K562 (cell line): ENCODE measurements around the gene JPT1.

Experiments used
- BHLHE40 ChIP-seq: IDR thresholded peaks from 2 replicates; pipeline ENCODE4 v1.6.1; 2011; ENCODE audit warnings: low read length, improper control_type of control experiment
- CHD2 ChIP-seq: IDR thresholded peaks from 2 replicates; pipeline ENCODE4 v1.6.1; 2011; ENCODE audit warnings: low read depth, low read length
- CREM ChIP-seq: IDR thresholded peaks from 2 replicates; pipeline ENCODE4 v1.6.1; 2014; ENCODE audit warnings: antibody characterized with exemption, low read depth
- CTCF ChIP-seq, 3 experiments: IDR thresholded peaks in 2 of 3; conservative IDR thresholded peaks in 1 of 3; 2 replicates each; pipeline ENCODE4 v1.5.1; 2011 to 2012; ENCODE audit warnings: low read length in 3 of 3, mild to moderate bottlenecking in 3 of 3, control low read depth in 2 of 3, improper control_type of control experiment in 1 of 3, inconsistent platforms in 1 of 3, low read depth in 1 of 3, mixed read lengths in 1 of 3, moderate library complexity in 1 of 3; ENCODE audit not compliant: insufficient read depth in 2 of 3
- DPF2 ChIP-seq: fragments of 450-650 bp; IDR thresholded peaks from 2 replicates; pipeline ENCODE4 v1.6.1; 2016
- EGR1 ChIP-seq: fragments of 450-650 bp; conservative IDR thresholded peaks from 2 replicates; pipeline ENCODE4 v1.6.1; 2017; ENCODE audit warnings: mild to moderate bottlenecking
- KLF1 ChIP-seq: fragments of 450-650 bp; IDR thresholded peaks from 2 replicates; pipeline ENCODE4 v1.6.1; 2016; ENCODE audit warnings: missing genetic modification characterization, missing compliant biosample characterization
- RBBP5 ChIP-seq: fragments of 200-600 bp; sonication (generic); IDR thresholded peaks from 2 replicates; pipeline ENCODE4 v1.6.1; 2012; ENCODE audit warnings: borderline replicate concordance, mild to moderate bottlenecking, low read length, control low read depth, inconsistent platforms; ENCODE audit not compliant: insufficient read depth, poor library complexity, severe bottlenecking
- SMARCA5 ChIP-seq: fragments of 450-650 bp; IDR thresholded peaks from 2 replicates; pipeline ENCODE4 v1.6.1; 2016
- TSHZ1 ChIP-seq: fragments of 250-450 bp; sonication (Bioruptor Pico); IDR thresholded peaks from 2 replicates; pipeline ENCODE4 v1.4.0; 2020; ENCODE audit warnings: mild to moderate bottlenecking, moderate library complexity
- ZFP91 ChIP-seq: sonication (generic); formaldehyde crosslinking; IDR thresholded peaks from 2 replicates; pipeline ENCODE4 v1.8.0; 2022; ENCODE audit warnings: mild to moderate bottlenecking, missing genetic modification reagents
- ZNF165 ChIP-seq: fragments of 250-450 bp; sonication (Bioruptor Pico); IDR thresholded peaks from 2 replicates; pipeline ENCODE4 v1.4.0; 2020; ENCODE audit warnings: borderline replicate concordance
- ZNF384 ChIP-seq: IDR thresholded peaks from 2 replicates; pipeline ENCODE4 v1.6.1; 2012; ENCODE audit warnings: low read depth, low read length, improper control_type of control experiment
- TF ChIP-seq, protein P1 (sequence below): fragments of 450-650 bp; IDR thresholded peaks from 2 replicates; pipeline ENCODE4 v1.6.1; 2016; ENCODE audit warnings: antibody characterized with exemption

GRCh38 chr17:75168998-75169397 is 14.7 kb upstream of the JPT1 start:
- no peak for TF ChIP-seq KLF1 (tag)
- no peak for TF ChIP-seq TSHZ1 (CRISPR knock-in tag)
- 0 out of 2 replicates have a peak, but pooled peaks have one; percentile 13 for TF ChIP-seq DPF2
- TF ChIP-seq SMARCA5: no peak
- peak; percentile 2; the same call in 1 of the 2 replicates for TF ChIP-seq ZNF384
- TF ChIP-seq ZNF165 (CRISPR knock-in tag): no peak
- no peak for TF ChIP-seq CREM
- no peak for TF ChIP-seq CTCF (IDR thresholded peaks at IDR 0.05 in 2 of 3, conservative IDR thresholded peaks at IDR 0.05 in 1 of 3; ENCODE audit: insufficient read depth in 2 of 3, low read depth in 1 of 3, low read length in 3 of 3)
- TF ChIP-seq ZFP91: no peak
- no peak for TF ChIP-seq CHD2
- no peak for TF ChIP-seq RBBP5
- no peak for TF ChIP-seq EGR1
- TF ChIP-seq, protein P1, sequence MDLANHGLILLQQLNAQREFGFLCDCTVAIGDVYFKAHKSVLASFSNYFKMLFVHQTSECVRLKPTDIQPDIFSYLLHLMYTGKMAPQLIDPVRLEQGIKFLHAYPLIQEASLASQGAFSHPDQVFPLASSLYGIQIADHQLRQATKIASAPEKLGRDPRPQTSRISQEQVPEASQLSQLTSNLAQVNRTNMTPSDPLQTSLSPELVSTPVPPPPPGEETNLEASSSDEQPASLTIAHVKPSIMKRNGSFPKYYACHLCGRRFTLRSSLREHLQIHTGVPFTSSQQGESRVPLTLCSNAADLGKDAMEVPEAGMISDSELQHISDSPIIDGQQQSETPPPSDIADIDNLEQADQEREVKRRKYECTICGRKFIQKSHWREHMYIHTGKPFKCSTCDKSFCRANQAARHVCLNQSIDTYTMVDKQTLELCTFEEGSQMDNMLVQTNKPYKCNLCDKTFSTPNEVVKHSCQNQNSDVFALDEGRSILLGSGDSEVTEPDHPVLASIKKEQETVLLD: no peak
- no peak for TF ChIP-seq BHLHE40
